ENCODE measurements around the gene SLC39A7. TPM values are rescaled to one million over a fixed set of nuclear protein-coding genes. Genes with fewer than 3 reads are reported as not detected.

Gene SLC39A7
- total and polyA plus RNA-seq, 2 donors (not counting 3 experiments of a cell fraction or from before 2014, with no cell fraction given): 99.8 to 129 TPM

GRCh38 chr6:33176906-33177305 is 23.8 kb upstream of the SLC39A7 start:
- H3K9me1 ChIP-seq (replicated peaks; ENCODE audit: control insufficient read depth, extremely low read depth, insufficient read depth, low read length): no peaks in the 10 kb centered on the region
- no peak overlapping the region for H3K27ac ChIP-seq (ENCODE audit: insufficient read depth, low read depth, low read length)
- CTCF ChIA-PET: no interaction called here
- POLR2A ChIA-PET: no interaction called here
- H3K4me2 ChIP-seq (ENCODE audit: insufficient read depth, low read length): no peak overlapping the region
- no peaks in the 10 kb centered on the region for H3K36me3 ChIP-seq (ENCODE audit: control insufficient read depth in 2 of 2, extremely low read depth in 1 of 2, insufficient read depth in 2 of 2, low read length in 2 of 2)
- no TSS peak for BruUV-seq (replicated peaks)
- no peak overlapping the region for H3K4me3 ChIP-seq (replicated peaks in 1 of 3; ENCODE audit: insufficient read depth in 1 of 3, low read depth in 1 of 3, low read length in 3 of 3)
- H3K9ac ChIP-seq (replicated peaks; ENCODE audit: extremely low read depth, insufficient read depth, low read length): no peak overlapping the region
- FAIRE-seq (no peak), DNase-seq (ENCODE audit: low read depth, low spot score) (no peak)
- no peaks in the 10 kb centered on the region for H3K9me3 ChIP-seq (replicated peaks; ENCODE audit: control insufficient read depth, insufficient read depth, low read length)
- no peaks in the 10 kb centered on the region for H4K20me1 ChIP-seq (replicated peaks; ENCODE audit: control insufficient read depth, extremely low read depth, insufficient read depth, low read length)
- H2AFZ ChIP-seq (ENCODE audit: low read depth, low read length): no peak overlapping the region
- no peak for TF ChIP-seq EZH2 (IDR thresholded peaks at IDR 0.05; ENCODE audit: borderline replicate concordance, low read depth, low read length, severe bottlenecking)
- no peak for TF ChIP-seq FOS (IDR thresholded peaks at IDR 0.05; ENCODE audit: borderline replicate concordance, insufficient read depth, low read length)
- TF ChIP-seq MAX (IDR thresholded peaks at IDR 0.05; ENCODE audit: insufficient read depth, insufficient read length): no peak
- no peak for TF ChIP-seq MYC (IDR thresholded peaks at IDR 0.05; ENCODE audit: low read depth, low read length)
- no peak for TF ChIP-seq CTCF (IDR thresholded peaks at IDR 0.05; ENCODE audit: extremely low read depth in 1 of 2, insufficient read depth in 1 of 2, low read depth in 1 of 2, low read length in 2 of 2)
- TF ChIP-seq POLR2AphosphoS5 (IDR thresholded peaks at IDR 0.05; ENCODE audit: insufficient read depth, low read depth, low read length): no peak
- no peak for TF ChIP-seq JUN (IDR thresholded peaks at IDR 0.05; ENCODE audit: borderline replicate concordance, insufficient read depth, insufficient read length, low read depth)
- TF ChIP-seq GATA2 (IDR thresholded peaks at IDR 0.05; ENCODE audit: insufficient read depth, insufficient read length, low read depth, low read length): no peak
- no peak for TF ChIP-seq POLR2A (IDR thresholded peaks at IDR 0.05; ENCODE audit: low read depth, low read length)
- H3K79me2 ChIP-seq (ENCODE audit: control insufficient read depth, insufficient read depth, low read length): no peaks in the 10 kb centered on the region
- dilution Hi-C loops (cut with MboI; ENCODE audit: extremely low pct_ligation_motif_present, low sequenced_read_pairs) (no loop called here), intact Hi-C loops (cut with micrococcal nuclease) (no loop called here)
- H3K27me3 ChIP-seq (ENCODE audit: control insufficient read depth in 2 of 2, insufficient read depth in 2 of 2, low read length in 2 of 2): no peaks in the 10 kb centered on the region
- H3K4me1 ChIP-seq (ENCODE audit: control insufficient read depth, extremely low read depth, insufficient read depth, low read length): no peaks in the 10 kb centered on the region

Measured in endothelial cell of umbilical vein (primary cell).